T-helper 1 cell treated with Interleukin-12 subunit alpha and Interleukin-12 subunit beta and Interleukin-4 antibody, amounts not matched to agents 30 ng/mL and 1 ng/mL, for 36 hours (primary cell): ENCODE results near the gene APBA2. TPM values are rescaled to one million over a fixed set of nuclear protein-coding genes. Genes with fewer than 3 reads are reported as not detected.

Experiments used
- intact Hi-C: fragments of 100-400 bp; cut with micrococcal nuclease; formaldehyde crosslinking; loops from one replicate; pipeline ENCODE4 v1.15.1; 2024
- total RNA-seq: library from RNA; stranded (reverse); gene quantifications from 2 replicates; pipeline ENCODE4 v1.2.3, GENCODE V29; 2022

The APBA2 gene
- total RNA-seq, 1 donor from 2014 or later = 4.4 TPM

GRCh38 chr15:28933710-28934445 lies 48.1 kb downstream of the APBA2 start:
- intact Hi-C loops = loop anchor here (2.0 kb wide), 1 partner anchor 41 kb away; no protein-coding TSS in a partner anchor

GRCh38 chr15:28934645-28935044 lies 48.9 kb downstream of the APBA2 start:
- intact Hi-C loops = loop anchor here (2.0 kb wide), 1 partner anchor 40 kb away; no protein-coding TSS in a partner anchor

- intact Hi-C loops = loop anchor here (2.0 kb wide), 1 partner anchor 39 kb away; no protein-coding TSS in a partner anchor
These were observed 49.5 kb downstream of the APBA2 start for GRCh38 chr15:28935316-28935715.

- intact Hi-C loops = no loop called here
These were observed 50.3 kb downstream of the APBA2 start for GRCh38 chr15:28936081-28936480.

- intact Hi-C loops = no loop called here
These were observed 50.7 kb downstream of the APBA2 start for GRCh38 chr15:28936481-28936881.

- intact Hi-C loops = no loop called here
These were observed 51.5 kb downstream of the APBA2 start for GRCh38 chr15:28937271-28937670.

- intact Hi-C loops = no loop called here
These were observed 56.3 kb downstream of the APBA2 start for GRCh38 chr15:28942046-28942445.

- intact Hi-C loops = no loop called here
These were observed 56.8 kb downstream of the APBA2 start for GRCh38 chr15:28942571-28942970.

- intact Hi-C loops = no loop called here
These were observed 57.4 kb downstream of the APBA2 start for GRCh38 chr15:28943146-28943545.

GRCh38 chr15:28943611-28944230 lies 57.9 kb downstream of the APBA2 start:
- intact Hi-C loops = no loop called here

GRCh38 chr15:28944286-28944685 lies 58.5 kb downstream of the APBA2 start:
- intact Hi-C loops = no loop called here

- intact Hi-C loops = no loop called here
These were observed 59.0 kb downstream of the APBA2 start for GRCh38 chr15:28944696-28945300.

GRCh38 chr15:28945626-28946230 lies 60.0 kb downstream of the APBA2 start:
- intact Hi-C loops = no loop called here

GRCh38 chr15:28946803-28947202 lies 61.0 kb downstream of the APBA2 start:
- intact Hi-C loops = no loop called here

- intact Hi-C loops = no loop called here
These were observed 61.5 kb downstream of the APBA2 start for GRCh38 chr15:28947221-28947674.

GRCh38 chr15:28948036-28948435 lies 62.3 kb downstream of the APBA2 start:
- intact Hi-C loops = no loop called here

GRCh38 chr15:28950916-28951315 lies 65.1 kb downstream of the APBA2 start:
- intact Hi-C loops = no loop called here

- intact Hi-C loops = no loop called here
These were observed 67.1 kb downstream of the APBA2 start for GRCh38 chr15:28952666-28953491.

GRCh38 chr15:28953573-28954195 lies 67.9 kb downstream of the APBA2 start:
- intact Hi-C loops = no loop called here

- intact Hi-C loops = no loop called here
These were observed 68.8 kb downstream of the APBA2 start for GRCh38 chr15:28954466-28955159.
